NCI-H1417 treated with DMSO at 0.1 percent for 48 hours (cell line): ENCODE results near the gene CALD1.
A peak's percentile ranks its signal among the peaks of the same experiment; 100 is the strongest.
"Not testable (repeated sequence)": the region's sequence is repeated elsewhere in the genome, so short reads cannot be mapped to it uniquely, and the experiment has no call there.

Source experiments
- DNase-seq: peaks from one replicate; lab custom pipeline; 2025; lab: John Stamatoyannopoulos, UW

The CALD1 gene

GRCh38 chr7:134949171-134949570, 169.7 kb downstream of the CALD1 start:
- DNase-seq = no peak

GRCh38 chr7:134954197-134955082, 175.0 kb downstream of the CALD1 start:
- no peak for DNase-seq

GRCh38 chr7:134957005-134957404, 177.6 kb downstream of the CALD1 start:
- no peak for DNase-seq

DNA sequence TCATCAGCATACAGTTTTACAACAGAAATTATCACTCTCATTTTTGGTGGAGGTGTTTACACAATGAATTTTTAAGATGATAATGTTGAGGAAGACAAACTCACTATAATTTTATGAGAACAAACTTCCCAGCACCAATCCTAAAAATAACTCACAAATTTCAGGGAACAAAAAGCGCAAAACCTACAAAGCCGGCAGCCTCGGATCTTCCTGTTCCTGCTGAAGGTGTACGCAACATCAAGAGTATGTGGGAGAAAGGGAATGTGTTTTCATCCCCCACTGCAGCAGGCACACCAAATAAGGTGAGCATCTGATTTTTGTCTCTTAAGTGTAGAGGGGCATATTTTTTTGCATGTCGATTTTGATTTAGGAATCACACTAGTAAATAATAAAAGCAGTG, 180.4 kb downstream of the CALD1 start:
- DNase-seq = no peak

DNA sequence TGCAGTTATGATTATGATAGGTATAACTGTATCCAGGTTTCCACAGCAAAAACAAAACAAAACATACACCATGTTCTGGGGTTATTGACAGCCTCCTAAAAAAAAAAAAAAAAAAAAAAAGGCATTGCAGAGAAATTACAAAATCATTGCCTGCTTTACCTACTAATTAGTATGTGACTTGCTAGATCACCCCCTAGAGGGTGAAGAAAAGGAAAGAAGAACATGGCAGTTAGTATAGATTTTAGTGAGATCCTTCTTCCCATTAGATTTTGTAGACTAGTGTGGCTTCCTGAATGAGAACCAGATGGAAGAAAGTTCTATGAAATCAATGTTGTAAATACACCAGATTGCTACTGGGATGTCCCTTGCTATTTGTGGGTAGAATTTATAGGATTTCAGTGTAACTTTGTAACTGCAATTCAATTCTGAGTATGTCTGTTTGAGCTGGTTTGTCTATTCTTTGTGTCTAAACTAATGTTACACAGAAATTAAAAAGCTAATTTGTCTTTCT, 182.9 kb downstream of the CALD1 start:
- DNase-seq = no peak

GRCh38 chr7:134963036-134963435, 183.6 kb downstream of the CALD1 start:
- DNase-seq = no peak

GRCh38 chr7:134966691-134967090, 187.3 kb downstream of the CALD1 start:
- no peak for DNase-seq

DNA sequence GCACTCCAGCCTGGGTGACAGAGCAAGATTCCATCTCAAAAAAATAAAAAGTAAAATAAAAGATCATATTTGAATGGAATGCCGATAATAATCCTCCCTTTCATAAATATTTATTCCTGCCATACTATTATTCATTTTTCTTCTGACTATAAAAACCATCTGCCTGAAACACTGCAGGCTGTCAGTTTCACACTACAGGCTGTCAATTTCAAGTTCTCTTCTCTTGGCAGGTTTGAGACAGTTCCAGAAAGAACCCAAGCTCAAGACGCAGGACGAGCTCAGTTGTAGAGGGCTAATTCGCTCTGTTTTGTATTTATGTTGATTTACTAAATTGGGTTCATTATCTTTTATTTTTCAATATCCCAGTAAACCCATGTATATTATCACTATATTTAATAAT, 188.7 kb downstream of the CALD1 start:
- no peak for DNase-seq

DNA sequence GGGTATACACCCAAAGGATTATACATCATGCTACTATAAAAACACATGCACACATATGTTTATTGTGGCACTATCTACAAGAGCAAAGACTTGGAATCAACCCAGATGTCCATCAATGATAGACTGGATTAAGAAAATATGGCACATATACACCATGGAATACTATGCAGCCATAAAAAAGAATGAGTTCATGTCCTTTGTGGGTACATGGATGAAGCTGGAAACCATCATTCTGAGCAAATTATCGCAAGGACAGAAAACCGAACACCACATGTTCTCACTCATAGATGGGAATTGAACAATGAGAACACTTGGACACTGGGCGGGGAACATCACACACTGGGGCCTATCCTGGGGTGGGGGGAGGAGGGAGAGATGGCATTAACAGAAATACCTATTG, 202.2 kb downstream of the CALD1 start:
- not testable (repeated sequence) for DNase-seq

DNA sequence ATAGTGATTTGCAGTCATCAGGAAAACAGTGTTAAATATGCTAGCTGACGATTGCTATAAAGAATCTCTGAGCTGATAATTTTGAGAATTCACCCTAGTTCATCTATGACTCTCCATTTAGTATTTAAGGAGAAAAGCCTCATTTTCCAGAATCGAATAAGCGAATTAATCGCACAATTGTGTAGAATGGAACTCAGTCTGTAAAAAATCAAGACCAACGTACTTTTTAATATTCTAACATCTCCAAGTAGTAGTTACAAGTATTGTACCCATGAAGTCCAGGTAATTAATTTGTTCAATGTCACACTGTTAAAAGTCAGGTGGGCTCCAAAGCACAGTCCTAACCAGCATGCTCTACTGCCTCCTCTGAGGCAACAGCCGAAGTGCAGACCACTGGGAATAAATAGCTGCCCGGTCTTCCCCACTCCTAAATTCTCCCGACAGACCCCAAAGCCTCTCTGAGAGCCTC, 206.5 kb downstream of the CALD1 start:
- no peak for DNase-seq

GRCh38 chr7:134986363-134987251, 207.2 kb downstream of the CALD1 start, which contains the start of gene AGBL3:
TSS of gene AGBL3 (plus strand) at chr7:134986508. CDS start at chr7:134987934, 1,426 bp downstream.
- peak; percentile 92 for DNase-seq

- no peak for DNase-seq
Measured at GRCh38 chr7:134988161-134988560, 208.7 kb downstream of the CALD1 start.

GRCh38 chr7:134991469-134992339, 212.3 kb downstream of the CALD1 start:
- no peak for DNase-seq

DNA sequence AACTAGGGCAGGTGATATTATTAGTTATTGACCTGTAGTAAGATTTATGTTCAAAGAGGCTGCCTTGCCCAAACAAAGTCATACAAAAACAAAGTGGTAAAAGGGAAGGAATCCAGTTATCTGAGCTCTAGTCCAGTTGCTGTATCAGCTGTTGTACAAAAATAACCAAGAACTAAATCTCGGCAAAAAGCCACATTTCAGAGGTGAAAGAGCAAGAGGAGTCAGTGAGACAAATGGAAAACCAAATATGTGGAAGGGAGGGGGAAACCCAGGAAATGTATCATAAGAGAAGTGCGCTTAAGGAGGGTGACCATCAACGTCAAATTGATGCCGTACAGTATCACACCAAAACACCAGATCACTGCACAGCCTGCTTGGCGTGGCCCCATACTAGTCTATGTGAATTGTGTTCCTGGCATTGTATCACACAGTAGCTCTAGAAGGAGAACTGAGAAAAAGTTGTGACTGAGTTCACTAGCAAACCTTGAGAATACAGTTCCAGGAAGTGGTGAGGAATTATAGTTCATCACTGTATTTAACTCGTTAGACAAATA, 213.3 kb downstream of the CALD1 start:
- DNase-seq = no peak

- no peak for DNase-seq
Measured at GRCh38 chr7:134993877-134994456, 214.5 kb downstream of the CALD1 start.

- DNase-seq = no peak
Measured at GRCh38 chr7:134995239-134996096, 216.0 kb downstream of the CALD1 start.

- no peak for DNase-seq
Measured at GRCh38 chr7:134996097-134996550, 216.7 kb downstream of the CALD1 start.

- no peak for DNase-seq
Measured at GRCh38 chr7:134997214-134997885, 217.9 kb downstream of the CALD1 start.

DNA sequence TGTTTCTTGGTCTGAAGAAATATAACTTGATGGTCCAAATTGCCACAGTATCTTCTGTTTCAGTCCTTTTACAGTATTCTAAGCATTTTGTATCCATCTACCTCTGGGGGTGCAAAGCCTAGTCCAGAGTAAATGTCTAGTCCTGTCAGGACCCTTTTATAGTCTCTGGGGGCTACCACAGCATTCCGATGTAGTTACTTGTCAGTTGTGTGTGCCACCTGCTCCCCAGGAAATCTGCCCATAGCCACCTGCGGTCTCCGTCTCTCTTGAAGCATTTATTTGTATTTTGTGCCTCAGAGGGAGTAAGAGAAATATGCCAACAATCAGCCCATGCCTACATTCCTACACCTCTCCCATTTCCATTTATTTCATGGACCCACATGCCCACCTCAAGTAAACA, 219.7 kb downstream of the CALD1 start:
- DNase-seq = no peak
